HepG2 (cell line): ENCODE measurements around the gene PLA2G4F. TPM values are rescaled to one million over a fixed set of nuclear protein-coding genes. Genes with fewer than 3 reads are reported as not detected.

ENCODE experiments used
- ARID3A ChIP-seq: IDR thresholded peaks from 2 replicates; pipeline ENCODE4 v1.6.1; 2012; ENCODE audit warnings: low read depth, low read length, improper control_type of control experiment
- CENPX ChIP-seq: sonication (generic); formaldehyde crosslinking; IDR thresholded peaks from 2 replicates; pipeline ENCODE4 v1.9.0; 2021; ENCODE audit warnings: mild to moderate bottlenecking, missing genetic modification reagents, moderate library complexity
- DPF2 ChIP-seq: sonication (generic); formaldehyde crosslinking; IDR thresholded peaks from 2 replicates; pipeline ENCODE4 v1.4.0; 2020; ENCODE audit warnings: mild to moderate bottlenecking, low read depth, missing genetic modification reagents, borderline replicate concordance
- DR1 ChIP-seq: sonication (generic); formaldehyde crosslinking; IDR thresholded peaks from 2 replicates; pipeline ENCODE4 v1.8.0; 2021; ENCODE audit warnings: mild to moderate bottlenecking, missing genetic modification reagents, inconsistent platforms
- HOXA5 ChIP-seq: sonication (generic); formaldehyde crosslinking; IDR thresholded peaks from 2 replicates; pipeline ENCODE4 v1.4.0; 2020; ENCODE audit warnings: missing genetic modification reagents
- HOXD1 ChIP-seq: sonication (generic); formaldehyde crosslinking; IDR thresholded peaks from 2 replicates; pipeline ENCODE4 v1.5.0; 2020; ENCODE audit warnings: missing genetic modification reagents
- MTERF4 ChIP-seq: sonication (generic); formaldehyde crosslinking; IDR thresholded peaks from 2 replicates; pipeline ENCODE4 v1.8.0; 2023; ENCODE audit warnings: mild to moderate bottlenecking, missing genetic modification reagents
- PBX2 ChIP-seq: IDR thresholded peaks from 2 replicates; pipeline ENCODE4 v1.6.1; 2016; ENCODE audit warnings: control low read depth
- POGZ ChIP-seq: sonication (generic); formaldehyde crosslinking; IDR thresholded peaks from 2 replicates; pipeline ENCODE4 v1.4.0; 2020; ENCODE audit warnings: mild to moderate bottlenecking, missing genetic modification reagents
- PRMT3 ChIP-seq: sonication (generic); formaldehyde crosslinking; IDR thresholded peaks from 2 replicates; pipeline ENCODE4 v1.8.1; 2022; ENCODE audit warnings: low read depth, mild to moderate bottlenecking, moderate library complexity, missing genetic modification reagents, borderline replicate concordance
- SNAPC5 ChIP-seq: sonication (generic); formaldehyde crosslinking; IDR thresholded peaks from 2 replicates; pipeline ENCODE4 v1.8.1; 2023; ENCODE audit warnings: mild to moderate bottlenecking, missing genetic modification reagents, borderline replicate concordance
- SP5 ChIP-seq: IDR thresholded peaks from 2 replicates; pipeline ENCODE4 v1.6.1; 2016; ENCODE audit warnings: low read depth, borderline replicate concordance
- TAF1 ChIP-seq: sonication (generic); formaldehyde crosslinking; IDR thresholded peaks from 2 replicates; pipeline ENCODE4 v1.4.0; 2020; ENCODE audit warnings: missing genetic modification reagents
- ZBTB49 ChIP-seq: sonication (generic); formaldehyde crosslinking; IDR thresholded peaks from 2 replicates; pipeline ENCODE4 v1.4.0; 2020; ENCODE audit warnings: missing genetic modification reagents, borderline replicate concordance
- ZFP37 ChIP-seq: sonication (generic); formaldehyde crosslinking; IDR thresholded peaks from 2 replicates; pipeline ENCODE4 v1.4.0; 2020; ENCODE audit warnings: missing genetic modification reagents, borderline replicate concordance
- ZIK1 ChIP-seq: sonication (generic); formaldehyde crosslinking; IDR thresholded peaks from 2 replicates; pipeline ENCODE4 v1.5.0; 2020; ENCODE audit warnings: mild to moderate bottlenecking, low read depth, missing genetic modification reagents, borderline replicate concordance
- ZNF10 ChIP-seq: sonication (generic); formaldehyde crosslinking; IDR thresholded peaks from 2 replicates; pipeline ENCODE4 v1.4.0; 2020; ENCODE audit warnings: mild to moderate bottlenecking, low read depth, missing genetic modification reagents, borderline replicate concordance
- ZNF20 ChIP-seq: sonication (generic); formaldehyde crosslinking; IDR thresholded peaks from 2 replicates; pipeline ENCODE4 v1.4.0; 2020; ENCODE audit warnings: mild to moderate bottlenecking, moderate library complexity, missing genetic modification reagents
- ZNF205 ChIP-seq: IDR thresholded peaks from 2 replicates; pipeline ENCODE4 v1.6.1; 2018; ENCODE audit warnings: missing biosample characterization, missing genetic modification reagents
- ZNF275 ChIP-seq: sonication (generic); formaldehyde crosslinking; IDR thresholded peaks from 2 replicates; pipeline ENCODE4 v1.8.0; 2022; ENCODE audit warnings: missing genetic modification reagents, mild to moderate bottlenecking, inconsistent platforms, borderline replicate concordance
- ZNF556 ChIP-seq: sonication (generic); formaldehyde crosslinking; IDR thresholded peaks from 2 replicates; pipeline ENCODE4 v1.4.0; 2020; ENCODE audit warnings: mild to moderate bottlenecking, missing genetic modification reagents, borderline replicate concordance
- ZNF616 ChIP-seq: sonication (generic); formaldehyde crosslinking; IDR thresholded peaks from 2 replicates; pipeline ENCODE4 v1.5.0; 2020; ENCODE audit warnings: low read depth, mild to moderate bottlenecking, missing genetic modification reagents
- ZNF644 ChIP-seq: IDR thresholded peaks from 2 replicates; pipeline ENCODE4 v1.6.1; 2016; ENCODE audit warnings: low read depth
- ZNF7 ChIP-seq: IDR thresholded peaks from 2 replicates; pipeline ENCODE4 v1.6.1; 2016; ENCODE audit warnings: missing biosample characterization, missing genetic modification reagents
- polyA plus RNA-seq, 8 experiments: library from polyadenylated mRNA; depleted of rRNA in 3 of 8; stranded (reverse) in 7 of 8; unstranded in 1 of 8; fragments of >200 nt; fragmentation: Illumina TruSeq in 4 of 8; extraction: Trizol in 4 of 8; gene quantifications; 2 replicates each; pipeline versions ENCODE4 v1.2.1 to v1.2.3, GENCODE V29; 2011 to 2016; ENCODE audit warnings: low read depth in 4 of 8, missing spikeins in 1 of 8, mixed read lengths in 1 of 8; ENCODE audit not compliant: insufficient read depth in 1 of 8
- total RNA-seq, 5 experiments: library from RNA; depleted of rRNA; stranded (reverse); fragments of >200 nt; fragmentation: Illumina TruSeq; extraction: Trizol; gene quantifications; 2 replicates each; pipeline ENCODE4 v1.2.3, GENCODE V29; 2016; ENCODE audit warnings: low read depth in 1 of 5

The PLA2G4F gene
- total and polyA plus RNA-seq, 2 of the 13 experiments (the other 11 are each of a cell fraction or from before 2014, with no cell fraction given): 0.07 TPM; not detected in 1

- TF ChIP-seq ZIK1 (CRISPR knock-in tag): 0 out of 2 replicates have a peak, but pooled peaks have one; percentile 26
- no peak for TF ChIP-seq SNAPC5 (CRISPR knock-in tag)
- no peak; the same call in 1 of the 2 replicates for TF ChIP-seq SP5 (CRISPR knock-in tag)
- no peak for TF ChIP-seq DR1 (CRISPR knock-in tag)
- no peak for TF ChIP-seq ZNF275 (CRISPR knock-in tag)
- no peak for TF ChIP-seq MTERF4 (CRISPR knock-in tag)
- no peak for TF ChIP-seq PRMT3 (CRISPR knock-in tag)
- TF ChIP-seq ZFP37 (CRISPR knock-in tag): no peak
- no peak for TF ChIP-seq PBX2 (CRISPR knock-in tag)
- TF ChIP-seq ZNF7: peak; percentile 60; the same call in 1 of the 2 replicates
- TF ChIP-seq ZNF10 (CRISPR knock-in tag): no peak
- TF ChIP-seq POGZ: peak; percentile 61; the same call in 1 of the 2 replicates
- no peak for TF ChIP-seq ZNF20 (CRISPR knock-in tag)
- no peak for TF ChIP-seq TAF1 (CRISPR knock-in tag)
- TF ChIP-seq HOXA5 (CRISPR knock-in tag): 0 out of 2 replicates have a peak, but pooled peaks have one; percentile 62
- TF ChIP-seq ZNF556 (CRISPR knock-in tag): peak; percentile 92
- peak; percentile 68; the same call in 1 of the 2 replicates for TF ChIP-seq ZNF616
- no peak for TF ChIP-seq ZBTB49 (CRISPR knock-in tag)
- TF ChIP-seq ZNF644 (CRISPR knock-in tag): no peak
- no peak for TF ChIP-seq HOXD1 (CRISPR knock-in tag)
- TF ChIP-seq CENPX: no peak
- peak; percentile 59; the same call in 1 of the 2 replicates for TF ChIP-seq ZNF205 (CRISPR knock-in tag)
- peak; percentile 59; the same call in 1 of the 2 replicates for TF ChIP-seq DPF2 (CRISPR knock-in tag)
- peak; percentile 85 for TF ChIP-seq ARID3A
These were observed 17.5 kb downstream of the PLA2G4F start (continued) for GRCh38 chr15:42138968-42139386.
